Heart left ventricle (tissue), 16 donors: ENCODE measurements around the gene FBXO9. TPM values are rescaled to one million over a fixed set of nuclear protein-coding genes. Genes with fewer than 3 reads are reported as not detected.
"Not testable (repeated sequence)": the region's sequence is repeated elsewhere in the genome, so short reads cannot be mapped to it uniquely, and the experiment has no call there.

Source experiments
- ATAC-seq, 4 donors: fragments of 200-7000 bp; cut with Tn5 transposase; one replicate each; pipeline ENCODE4 v1.9.1; 2020 to 2022; ENCODE audit warnings: moderate library complexity in 4 of 4, mild to moderate bottlenecking in 3 of 4, moderate number of reproducible peaks in 1 of 4
- DNase-seq, 5 donors: peaks; one replicate each; pipeline ENCODE4 v3.0.0-alpha.2; 2020
- H3K27ac ChIP-seq, 12 donors: fragments of 200-600 bp; sonication (generic) in 4 of 12; one replicate each; pipeline versions ENCODE4 v1.5.0 to v1.8.0; 2016 to 2022; ENCODE audit warnings: mild to moderate bottlenecking in 2 of 12
- H3K27me3 ChIP-seq, 9 donors: fragments of 200-600 bp; sonication (generic) in 2 of 9; one replicate each; pipeline versions ENCODE4 v1.5.1 to v1.8.0; 2016 to 2022; ENCODE audit warnings: mild to moderate bottlenecking in 3 of 9
- H3K36me3 ChIP-seq, 9 donors: fragments of 200-600 bp; sonication (generic) in 2 of 9; one replicate each; pipeline versions ENCODE4 v1.5.0 to v1.8.0; 2018 to 2022; ENCODE audit warnings: mild to moderate bottlenecking in 2 of 9
- H3K4me1 ChIP-seq, 12 donors: fragments of 200-600 bp; sonication (generic) in 4 of 12; one replicate each; pipeline versions ENCODE4 v1.5.0 to v1.8.0; 2016 to 2022; ENCODE audit warnings: mild to moderate bottlenecking in 3 of 12
- H3K4me3 ChIP-seq, 12 donors: fragments of 200-600 bp; sonication (generic) in 4 of 12; one replicate each; pipeline versions ENCODE4 v1.5.0 to v1.8.0; 2017 to 2022; ENCODE audit warnings: mild to moderate bottlenecking in 9 of 12, moderate library complexity in 4 of 12
- H3K9me3 ChIP-seq, 12 donors: fragments of 200-600 bp; sonication (generic) in 4 of 12; one replicate each; pipeline versions ENCODE4 v1.5.0 to v1.8.0; 2016 to 2022; ENCODE audit warnings: mild to moderate bottlenecking in 1 of 12
- CTCF ChIP-seq, 12 donors: fragments of 200-600 bp; sonication (generic) in 4 of 12; IDR thresholded peaks; one replicate each; pipeline versions ENCODE4 v1.5.0 to v1.8.0; 2018 to 2022; ENCODE audit warnings: antibody characterized with exemption in 12 of 12, mild to moderate bottlenecking in 5 of 12
- POLR2A ChIP-seq, 2 donors: fragments of 450-650 bp; IDR thresholded peaks; one replicate each; pipeline ENCODE4 v1.6.1; 2017; ENCODE audit warnings: antibody characterized with exemption in 2 of 2, mild to moderate bottlenecking in 2 of 2, moderate library complexity in 2 of 2
- WGBS, 4 donors: extraction: QIAGEN DNeasy Blood & Tissue Kit in 2 of 4; methylation state at CpG; one replicate each; pipeline versions ENCODE4 v1.1.5 to v1.1.7; 2013 to 2018; 5-methylcytosine and 5-hydroxymethylcytosine counted together
- intact Hi-C, 10 donors: fragments of 100-400 bp; cut with DNase I; formaldehyde crosslinking; loops; one replicate each; pipeline versions ENCODE4 v1.11.1 to v1.14.2; 2022
- polyA plus RNA-seq, 2 donors: library from polyadenylated mRNA; stranded (reverse); fragments of 200-250 nt; gene quantifications; one replicate each; pipeline ENCODE4 v1.2.3, GENCODE V29; 2013
- total RNA-seq, 9 donors: library from RNA; depleted of rRNA in 2 of 9; stranded (reverse); fragments of >200 nt in 2 of 9; fragmentation: NEBNext Ultra II Directional in 3 of 9; extraction: Animal tissue kit (Norgen Biotek cat#: 25700) in 3 of 9; gene quantifications; one replicate each; pipeline versions ENCODE4 v1.1.0 to v1.2.4, GENCODE V29; 2016 to 2023
- donor health status: ischemic (EF 13 %, LVEDD 7.1; RV severe dilation, severe dysfunction).
- donor health status: healthy with polysubstance abuse.
- donor health status: DM: no; HTN: yes; CAD: no.
- donor health status: DM: no; HTN: no; CAD: no.
- donor health status: ischemic (EF 25% LVEDD 6.9; RV normal size, moderate dysfunction).
- donor health status: ischemic (EF 25% LVEDD 5.7; RV mildly dilated, moderate dysfunction).
- donor health status: healthy.
- donor health status: DM: yes; HTN: yes; CAD: no.
- donor health status: ischemic (EF 35%, LVEDD 5.7; RV mildly dilated, moderate dysfunction).
- donor health status: nonischemic (EF 11% LVEDD 7.7; RV severe dilation, severe dysfunction).
- donor health status: DM: yes; HTN: yes; CAD: no.
- donor health status: PGD.
- donor health status: ischemic (EF 29% LVEDD 5.4; RV normal size, mild dysfunction).
- donor health status: nonischemic (EF 23%, LVEDD 6.1; RV moderate dilation, normal function).

The FBXO9 gene
- total and polyA plus RNA-seq, 11 donors, result 9.0 to 98.9 (median 69.7) TPM

- DNase-seq, result no peak
- no peak overlapping the region for H3K4me3 ChIP-seq
- H3K9me3 ChIP-seq, result no peaks in the 10 kb centered on the region
- peaks cover 0 to 20% (median 17%) of the 10 kb centered on the region in 9 donors for H3K36me3 ChIP-seq
- TF ChIP-seq POLR2A (IDR thresholded peaks at IDR 0.05), result no peak
- no peak for TF ChIP-seq CTCF (IDR thresholded peaks at IDR 0.05)
- WGBS, 4 donors, result 55 to 66% (median 57%) methylated on average over 4 of the region's 4 CpGs
- H3K4me1 ChIP-seq, result peaks cover 0 to 62% (median 30%) of the 10 kb centered on the region in 12 donors
- ATAC-seq, result no peak
- no peaks in the 10 kb centered on the region for H3K27me3 ChIP-seq
- intact Hi-C loops, result loop anchor here in 1 of 10 donors (5.0 kb wide), 1 partner anchor 37 kb away; no protein-coding TSS in a partner anchor
- peak overlapping the region in 5 of 12 donors; percentile 74 to 84 (median 77) for H3K27ac ChIP-seq
Observed at GRCh38 chr6:53044572-53044971, 20.6 kb upstream of the FBXO9 start.

DNA sequence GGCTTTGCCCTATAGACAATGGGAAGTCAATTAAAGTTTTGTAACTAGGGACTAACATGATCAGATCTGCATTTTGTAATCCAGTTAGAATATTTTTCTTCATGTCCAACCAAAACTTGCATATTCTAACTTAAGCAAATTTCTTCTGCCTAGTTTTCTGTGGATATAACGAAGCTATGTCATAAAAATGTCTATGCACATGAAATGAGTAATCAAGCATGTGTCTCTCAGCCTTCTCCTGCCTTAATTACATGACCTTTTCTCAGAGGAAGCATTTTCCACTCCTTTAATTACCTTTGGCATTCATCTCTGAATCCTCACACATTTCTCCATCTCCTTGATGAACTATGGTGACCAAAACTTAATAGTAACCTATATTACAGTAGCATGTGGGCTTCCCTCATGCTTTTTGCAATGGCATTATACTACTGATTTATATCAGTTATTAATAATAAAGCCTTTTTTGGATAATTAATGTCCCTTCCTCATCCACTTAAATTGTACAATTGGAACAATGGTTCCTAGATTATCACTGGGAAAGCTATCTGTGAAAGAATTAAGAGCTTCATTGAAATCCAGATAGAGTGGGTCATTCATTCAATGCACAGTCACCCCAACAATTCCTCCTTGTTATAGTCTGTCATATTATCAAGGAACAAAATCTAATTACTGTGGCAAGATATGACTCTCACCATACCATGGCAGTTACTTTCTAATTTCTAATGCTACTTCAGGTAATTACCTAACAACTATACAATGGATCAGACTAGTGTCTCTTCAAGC is 19.1 kb upstream of the FBXO9 start:
- intact Hi-C loops, result no loop called here
- Histone ChIP-seq H3K4me3 (no peak overlapping the region), H3K36me3 (peaks cover 0 to 8% (median 2%) of the 10 kb centered on the region in 9 donors), H3K4me1 (peaks cover 0 to 64% (median 28%) of the 10 kb centered on the region in 12 donors), H3K9me3 (peaks cover 0 to 2% (median 0%) of the 10 kb centered on the region in 12 donors), H3K27me3 (no peaks in the 10 kb centered on the region), H3K27ac (no peak overlapping the region)
- DNase-seq (no peak), ATAC-seq (no peak)
- 94 to 100% (median 97%) methylated on average over 1 of the region's 1 CpG for WGBS, 4 donors
- TF ChIP-seq POLR2A (IDR thresholded peaks at IDR 0.05) (no peak), CTCF (IDR thresholded peaks at IDR 0.05) (no peak)

DNA sequence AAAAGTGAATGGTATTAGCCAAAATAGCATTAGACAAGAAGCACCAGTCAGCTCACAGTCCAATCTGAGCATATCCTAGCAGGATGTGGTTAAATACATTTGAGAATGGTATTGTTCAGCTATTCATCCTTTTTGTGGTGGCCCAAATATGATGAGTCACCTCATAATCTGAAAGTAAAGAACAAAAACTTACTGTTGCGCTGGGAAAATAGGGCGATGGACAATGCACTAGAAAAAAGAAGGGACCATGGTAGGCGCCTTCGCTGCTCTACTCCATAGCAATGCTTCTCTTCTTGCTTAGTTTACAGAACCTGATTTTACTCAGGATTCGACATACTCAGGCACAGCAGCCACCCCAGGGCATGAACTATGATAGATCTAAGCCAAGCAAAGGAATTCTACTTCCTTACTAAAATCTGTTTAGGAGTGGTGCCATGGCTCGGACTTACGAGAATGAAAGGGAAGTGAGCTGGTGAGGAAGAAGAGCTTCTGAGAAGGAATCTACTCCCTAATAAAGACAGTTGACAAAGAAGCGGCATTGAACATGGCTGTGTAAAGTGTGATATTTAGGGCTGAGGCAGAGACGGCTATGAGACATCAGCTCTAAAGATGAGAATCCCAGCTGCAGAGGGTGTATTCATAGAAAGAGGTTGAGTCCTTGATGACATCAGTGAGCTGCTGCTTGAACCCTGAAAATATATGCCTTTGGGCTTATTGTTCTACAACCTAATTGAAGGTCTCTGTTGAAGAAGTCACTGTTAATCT is 16.6 kb upstream of the FBXO9 start:
- peak overlapping the region in 1 of 12 donors; percentile 34 for H3K4me3 ChIP-seq
- no peaks in the 10 kb centered on the region for H3K27me3 ChIP-seq
- peaks cover 0 to 9% (median 0%) of the 10 kb centered on the region in 12 donors for H3K9me3 ChIP-seq
- no peak for DNase-seq
- H3K36me3 ChIP-seq, result peaks cover 0 to 12% (median 0%) of the 10 kb centered on the region in 9 donors
- peaks cover 0 to 48% (median 10%) of the 10 kb centered on the region in 12 donors for H3K4me1 ChIP-seq
- intact Hi-C loops, result no loop called here
- ATAC-seq, result no peak
- WGBS, 4 donors, result 85 to 91% (median 88%) methylated on average over 9 of the region's 9 CpGs
- H3K27ac ChIP-seq, result peak overlapping the region in 2 of 12 donors; percentile 17 to 56
- TF ChIP-seq CTCF (IDR thresholded peaks at IDR 0.05), result no peak
- no peak for TF ChIP-seq POLR2A (IDR thresholded peaks at IDR 0.05)

DNA sequence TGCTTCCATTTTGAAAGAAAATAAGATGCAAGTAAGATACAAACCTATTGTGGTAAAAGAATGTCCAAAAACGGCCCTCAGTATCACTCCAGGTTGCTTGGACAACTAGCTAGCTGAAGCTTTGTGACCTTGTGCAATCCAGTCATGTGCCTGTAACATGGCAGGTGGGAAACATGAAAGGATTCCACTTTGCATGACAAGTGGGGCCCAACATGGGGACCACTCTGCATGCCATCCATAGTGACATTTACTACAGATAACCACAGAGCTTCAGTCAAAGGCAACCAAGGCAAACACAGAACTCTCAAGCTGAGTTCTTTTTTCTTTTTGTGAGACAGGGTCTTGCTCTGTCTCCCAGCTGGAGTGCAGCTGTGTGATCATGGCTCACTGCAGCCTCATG is 15.8 kb upstream of the FBXO9 start:
- Histone ChIP-seq H3K36me3 (peaks cover 0 to 12% (median 0%) of the 10 kb centered on the region in 9 donors), H3K27me3 (no peaks in the 10 kb centered on the region), H3K27ac (no peak overlapping the region), H3K4me3 (no peak overlapping the region), H3K9me3 (peaks cover 0 to 9% (median 0%) of the 10 kb centered on the region in 12 donors), H3K4me1 (peaks cover 0 to 52% (median 10%) of the 10 kb centered on the region in 12 donors)
- peak in 1 of 4 donors; percentile 31 for ATAC-seq
- WGBS, 4 donors, result 42 to 80% (median 63%) methylated on average over 1 of the region's 1 CpG
- no peak for TF ChIP-seq POLR2A (IDR thresholded peaks at IDR 0.05)
- no peak for TF ChIP-seq CTCF (IDR thresholded peaks at IDR 0.05)
- intact Hi-C loops, result no loop called here
- DNase-seq, result no peak

GRCh38 chr6:53052152-53052551 is 13.1 kb upstream of the FBXO9 start:
- intact Hi-C loops, result loop anchor here in 1 of 10 donors (10.0 kb wide), 1 partner anchor 237 kb away; no protein-coding TSS in a partner anchor
- WGBS, 4 donors, result 96 to 100% (median 97%) methylated on average over 3 of the region's 3 CpGs
- not testable (repeated sequence) for H3K27me3 ChIP-seq, H3K9me3 ChIP-seq, DNase-seq, ATAC-seq, H3K27ac ChIP-seq, H3K4me3 ChIP-seq
- H3K36me3 ChIP-seq, result peaks cover 0 to 12% (median 0%) of the 10 kb centered on the region in 9 donors
- peaks cover 0 to 66% (median 20%) of the 10 kb centered on the region in 12 donors for H3K4me1 ChIP-seq
